Heart left ventricle (tissue), 13 donors: ENCODE measurements around the gene RASEF.

ENCODE experiments used
- POLR2A ChIP-seq, 2 donors: fragments of 450-650 bp; IDR thresholded peaks; one replicate each; pipeline ENCODE4 v1.6.1; 2017; ENCODE audit warnings: antibody characterized with exemption in 2 of 2, mild to moderate bottlenecking in 2 of 2, moderate library complexity in 2 of 2
- TF ChIP-seq, protein P1 (sequence below), 12 donors: fragments of 200-600 bp; sonication (generic) in 4 of 12; IDR thresholded peaks; one replicate each; pipeline versions ENCODE4 v1.5.0 to v1.8.0; 2018 to 2022; ENCODE audit warnings: antibody characterized with exemption in 12 of 12, mild to moderate bottlenecking in 5 of 12
- donor health status: ischemic (EF 13 %, LVEDD 7.1; RV severe dilation, severe dysfunction).
- donor health status: DM: no; HTN: yes; CAD: no.
- donor health status: DM: no; HTN: no; CAD: no.
- donor health status: ischemic (EF 25% LVEDD 6.9; RV normal size, moderate dysfunction).
- donor health status: ischemic (EF 25% LVEDD 5.7; RV mildly dilated, moderate dysfunction).
- donor health status: ischemic (EF 35%, LVEDD 5.7; RV mildly dilated, moderate dysfunction).
- donor health status: nonischemic (EF 11% LVEDD 7.7; RV severe dilation, severe dysfunction).
- donor health status: DM: yes; HTN: yes; CAD: no.
- donor health status: PGD.
- donor health status: ischemic (EF 29% LVEDD 5.4; RV normal size, mild dysfunction).
- donor health status: nonischemic (EF 23%, LVEDD 6.1; RV moderate dilation, normal function).

DNA sequence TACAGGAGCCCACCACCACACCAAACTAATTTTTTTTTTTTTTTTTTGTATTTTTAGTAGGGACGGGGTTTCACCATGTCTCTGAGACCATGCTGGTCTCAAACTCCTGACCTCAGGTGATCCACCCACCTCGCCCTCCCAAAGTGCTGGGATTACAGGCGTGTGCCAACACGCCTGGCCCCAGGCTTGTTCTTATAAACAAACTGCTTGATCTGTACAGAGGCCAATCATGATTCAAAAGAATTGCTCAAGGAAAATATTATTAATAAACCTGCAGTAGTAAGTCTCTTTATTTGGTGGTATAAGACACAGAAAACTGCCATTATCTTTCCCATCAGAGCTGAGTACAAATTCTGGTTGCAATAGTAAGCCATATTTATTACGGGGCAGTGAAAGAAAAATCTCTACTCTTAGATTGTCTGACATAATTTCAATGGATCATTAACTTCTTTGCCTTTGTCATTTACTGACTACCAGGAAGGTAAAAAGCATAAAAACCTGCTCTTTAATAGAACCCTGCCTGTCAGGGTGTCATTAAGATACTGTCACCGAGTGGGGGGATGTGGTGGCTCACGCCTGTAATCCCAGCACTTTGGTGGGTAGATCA lies 33.3 kb downstream of the RASEF start:
- TF ChIP-seq, protein P1, sequence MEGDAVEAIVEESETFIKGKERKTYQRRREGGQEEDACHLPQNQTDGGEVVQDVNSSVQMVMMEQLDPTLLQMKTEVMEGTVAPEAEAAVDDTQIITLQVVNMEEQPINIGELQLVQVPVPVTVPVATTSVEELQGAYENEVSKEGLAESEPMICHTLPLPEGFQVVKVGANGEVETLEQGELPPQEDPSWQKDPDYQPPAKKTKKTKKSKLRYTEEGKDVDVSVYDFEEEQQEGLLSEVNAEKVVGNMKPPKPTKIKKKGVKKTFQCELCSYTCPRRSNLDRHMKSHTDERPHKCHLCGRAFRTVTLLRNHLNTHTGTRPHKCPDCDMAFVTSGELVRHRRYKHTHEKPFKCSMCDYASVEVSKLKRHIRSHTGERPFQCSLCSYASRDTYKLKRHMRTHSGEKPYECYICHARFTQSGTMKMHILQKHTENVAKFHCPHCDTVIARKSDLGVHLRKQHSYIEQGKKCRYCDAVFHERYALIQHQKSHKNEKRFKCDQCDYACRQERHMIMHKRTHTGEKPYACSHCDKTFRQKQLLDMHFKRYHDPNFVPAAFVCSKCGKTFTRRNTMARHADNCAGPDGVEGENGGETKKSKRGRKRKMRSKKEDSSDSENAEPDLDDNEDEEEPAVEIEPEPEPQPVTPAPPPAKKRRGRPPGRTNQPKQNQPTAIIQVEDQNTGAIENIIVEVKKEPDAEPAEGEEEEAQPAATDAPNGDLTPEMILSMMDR (IDR thresholded peaks at IDR 0.05), result no peak
- TF ChIP-seq POLR2A (IDR thresholded peaks at IDR 0.05), result no peak
